Thoracic aorta (tissue), 2 donors: ENCODE results near the gene KMT2B. TPM values are rescaled to one million over a fixed set of nuclear protein-coding genes. Genes with fewer than 3 reads are reported as not detected.
A peak's percentile ranks its signal among the peaks of the same experiment; 100 is the strongest.

Experiments used
- ATAC-seq: fragments of 150-250 bp; one replicate; pipeline ENCODE4 v1.8.0; 2017; ENCODE audit warnings: low read depth; ENCODE audit not compliant: insufficient number of reproducible peaks, low FRiP score
- DNase-seq: peaks from one replicate; pipeline ENCODE4 v3.0.0-alpha.2; 2020; ENCODE audit warnings: low spot score
- H3K27ac ChIP-seq, 2 donors: fragments of 200-600 bp; sonication (generic); 1 replicate in 1 of 2; 2 replicates in 1 of 2; pipeline ENCODE4 v1.5.1; 2016; ENCODE audit warnings: mild to moderate bottlenecking in 2 of 2, moderate library complexity in 2 of 2
- H3K27me3 ChIP-seq: fragments of 200-600 bp; sonication (generic); replicated peaks from 2 replicates; pipeline ENCODE4 v1.6.0; 2016; ENCODE audit warnings: mild to moderate bottlenecking; ENCODE audit not compliant: insufficient read depth
- H3K36me3 ChIP-seq: fragments of 200-600 bp; sonication (generic); one replicate; pipeline ENCODE4 v1.5.1; 2016
- H3K4me1 ChIP-seq, 2 donors: fragments of 200-600 bp; sonication (generic); 1 replicate in 1 of 2; 2 replicates in 1 of 2; pipeline versions ENCODE4 v1.5.1 to v1.6.0; 2016; ENCODE audit warnings: low read depth in 2 of 2, mild to moderate bottlenecking in 1 of 2; ENCODE audit not compliant: control insufficient read depth in 1 of 2
- H3K4me3 ChIP-seq: fragments of 200-600 bp; sonication (generic); 2 replicates; pipeline ENCODE4 v1.5.1; 2016; ENCODE audit warnings: mild to moderate bottlenecking
- H3K9me3 ChIP-seq: fragments of 200-600 bp; sonication (generic); 2 replicates; pipeline ENCODE4 v1.5.1; 2016
- CTCF ChIP-seq: fragments of 200-600 bp; sonication (generic); IDR thresholded peaks from one replicate; pipeline ENCODE4 v1.5.1; 2019; ENCODE audit warnings: antibody characterized with exemption
- total RNA-seq, 2 donors: library from RNA; depleted of rRNA; stranded (reverse); fragments of >200 nt; gene quantifications; one replicate each; pipeline versions ENCODE4 v1.1.0 to v1.2.3, GENCODE V29; 2016

KMT2B gene
- total RNA-seq, 2 donors from 2014 or later: 26.4 to 31.3 TPM

GRCh38 chr19:35693835-35694599 lies 23.8 kb upstream of the KMT2B start:
- DNase-seq (peak; percentile 71), ATAC-seq (peak; percentile 89)
- no peaks in the 10 kb centered on the region for H3K9me3 ChIP-seq
- no peak overlapping the region for H3K4me3 ChIP-seq
- peak; percentile 93 for TF ChIP-seq CTCF
- H3K36me3 ChIP-seq: no peaks in the 10 kb centered on the region
- no peaks in the 10 kb centered on the region for H3K27me3 ChIP-seq
- H3K27ac ChIP-seq: no peak overlapping the region
- no peaks in the 10 kb centered on the region for H3K4me1 ChIP-seq

GRCh38 chr19:35695895-35696422 lies 21.8 kb upstream of the KMT2B start:
- no peaks in the 10 kb centered on the region for H3K9me3 ChIP-seq
- no peaks in the 10 kb centered on the region for H3K4me1 ChIP-seq

GRCh38 chr19:35696835-35697234 lies 21.0 kb upstream of the KMT2B start:
- no peaks in the 10 kb centered on the region for H3K27me3 ChIP-seq
- no peak for TF ChIP-seq CTCF
- DNase-seq: no peak
- no peak for ATAC-seq
- peaks cover 0 to under 1% of the 10 kb centered on the region in 2 donors for H3K4me1 ChIP-seq
- H3K27ac ChIP-seq: no peak overlapping the region
- H3K36me3 ChIP-seq: no peaks in the 10 kb centered on the region
- no peaks in the 10 kb centered on the region for H3K9me3 ChIP-seq
- H3K4me3 ChIP-seq: no peak overlapping the region

More at GRCh38 chr19:35695895-35696422, 21.8 kb upstream of the KMT2B start:
- no peaks in the 10 kb centered on the region for H3K27me3 ChIP-seq
- no peak for TF ChIP-seq CTCF
- ATAC-seq (no peak), DNase-seq (no peak)
- no peaks in the 10 kb centered on the region for H3K36me3 ChIP-seq
- no peak overlapping the region for H3K4me3 ChIP-seq
- no peak overlapping the region for H3K27ac ChIP-seq

DNA sequence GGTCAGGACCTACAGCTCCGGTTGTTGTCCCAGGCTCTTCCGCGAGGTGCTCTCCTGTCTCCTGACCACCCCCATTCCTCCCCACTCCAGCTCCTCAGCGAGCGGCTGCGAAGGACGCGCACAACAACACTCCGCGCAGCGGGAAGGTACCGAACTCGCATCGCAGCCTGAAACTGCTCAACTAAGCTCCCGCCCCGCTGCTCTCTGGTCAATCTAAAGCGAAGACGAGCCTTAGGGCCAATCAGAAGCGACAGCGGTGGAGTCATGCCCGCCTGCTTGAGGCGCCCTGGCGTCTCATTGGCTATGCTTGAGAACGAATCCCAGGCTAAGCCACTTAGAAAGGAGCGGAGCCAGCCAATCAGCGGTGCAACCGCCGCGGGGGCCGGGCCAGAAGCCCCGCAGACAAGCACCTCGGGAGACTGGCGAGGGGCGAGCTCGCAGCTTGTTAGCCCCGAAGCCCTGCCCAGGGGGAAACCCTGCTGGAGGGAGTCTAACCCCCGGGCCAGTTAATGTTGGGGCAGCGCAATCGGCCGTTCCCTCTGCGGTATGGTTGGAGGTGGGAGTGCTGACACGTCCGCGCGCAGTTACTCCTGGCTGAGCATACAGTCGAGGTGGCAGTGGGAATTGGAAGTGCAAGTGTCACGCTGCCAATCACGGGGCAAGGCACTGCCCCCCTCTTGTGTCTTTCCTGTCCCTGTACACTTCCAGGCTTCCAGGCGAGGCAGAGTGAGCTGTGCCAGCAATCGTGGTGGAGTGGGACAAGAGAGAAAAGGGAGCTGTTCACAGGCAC lies 15.4 kb upstream of the KMT2B start:
- no peaks in the 10 kb centered on the region for H3K9me3 ChIP-seq
- DNase-seq (peak; percentile 88), ATAC-seq (peak; percentile 98)
- TF ChIP-seq CTCF: no peak
- peak overlapping the region; percentile 76 for H3K4me3 ChIP-seq
- no peak overlapping the region for H3K27ac ChIP-seq
- H3K4me1 ChIP-seq: peaks cover 0 to 9% of the 10 kb centered on the region in 2 donors
- no peaks in the 10 kb centered on the region for H3K36me3 ChIP-seq
- no peaks in the 10 kb centered on the region for H3K27me3 ChIP-seq

DNA sequence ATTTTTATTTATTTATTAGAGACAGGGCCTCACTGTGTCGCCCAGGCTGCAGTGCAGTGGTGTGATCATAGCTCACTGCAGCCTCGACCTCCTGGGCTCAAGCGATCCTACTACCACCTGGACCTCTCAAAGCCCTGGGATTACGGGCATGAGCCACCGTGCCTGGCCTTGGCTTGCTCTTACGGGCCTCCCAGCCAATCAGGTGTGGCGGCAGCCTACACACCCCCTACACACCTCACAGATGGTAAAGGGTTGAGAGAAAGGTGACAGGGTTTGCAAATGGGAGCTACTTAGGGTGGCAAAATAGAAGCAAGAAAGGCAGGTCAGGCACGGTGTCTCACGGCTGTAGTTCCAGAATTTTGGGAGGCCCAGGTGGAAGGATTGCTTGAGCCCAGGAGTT lies 14.5 kb upstream of the KMT2B start:
- DNase-seq (no peak), ATAC-seq (no peak)
- H3K27me3 ChIP-seq: no peaks in the 10 kb centered on the region
- no peak for TF ChIP-seq CTCF
- no peaks in the 10 kb centered on the region for H3K36me3 ChIP-seq
- H3K4me3 ChIP-seq: no peak overlapping the region
- H3K27ac ChIP-seq: no peak overlapping the region
- no peaks in the 10 kb centered on the region for H3K9me3 ChIP-seq
- H3K4me1 ChIP-seq: peaks cover 0 to 9% of the 10 kb centered on the region in 2 donors
